ENCODE results near the gene CCM2L. TPM values are rescaled to one million over a fixed set of nuclear protein-coding genes. Genes with fewer than 3 reads are reported as not detected.

Gene CCM2L
- total and polyA plus RNA-seq, 9 of the 15 experiments (the other 6 are each of a cell fraction or from before 2014, with no cell fraction given): 0.04 TPM; not detected in 8

DNA sequence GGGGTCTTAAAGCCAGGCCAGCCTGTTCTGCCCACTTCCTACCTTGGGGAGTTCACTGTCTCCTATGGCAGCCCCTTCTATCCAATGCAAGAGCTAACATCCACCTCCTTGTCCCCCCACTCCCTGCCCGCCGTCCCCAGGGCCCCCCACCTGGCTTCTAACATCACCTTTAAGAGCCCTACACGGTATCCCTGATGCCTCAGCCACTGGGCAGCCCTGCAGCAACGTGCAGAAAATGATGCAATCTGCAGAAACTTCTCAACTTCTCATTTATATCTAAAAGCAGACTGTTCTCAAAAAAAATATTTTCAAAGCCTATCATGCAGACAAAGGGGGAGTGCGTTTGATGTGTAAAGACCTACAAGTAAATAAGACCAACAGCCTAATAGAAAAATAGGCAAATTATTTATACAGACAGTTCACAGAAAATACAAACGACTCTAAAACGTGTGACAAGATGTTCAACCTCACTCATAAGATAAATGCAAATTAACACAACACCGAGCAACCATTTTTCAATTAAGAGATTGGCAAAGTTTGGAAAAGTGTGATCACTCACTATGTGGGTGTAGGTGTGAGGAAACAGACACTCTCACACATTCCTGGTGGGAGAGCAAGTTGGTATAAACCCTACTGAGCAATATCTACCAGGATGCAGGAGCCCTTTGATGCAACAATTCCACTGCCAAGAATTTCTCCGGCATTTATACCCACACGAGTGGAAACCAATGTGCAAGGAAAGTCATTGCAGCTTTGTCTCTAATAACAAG is 26.7 kb downstream of the CCM2L start (continued):
- TF ChIP-seq, protein P1, sequence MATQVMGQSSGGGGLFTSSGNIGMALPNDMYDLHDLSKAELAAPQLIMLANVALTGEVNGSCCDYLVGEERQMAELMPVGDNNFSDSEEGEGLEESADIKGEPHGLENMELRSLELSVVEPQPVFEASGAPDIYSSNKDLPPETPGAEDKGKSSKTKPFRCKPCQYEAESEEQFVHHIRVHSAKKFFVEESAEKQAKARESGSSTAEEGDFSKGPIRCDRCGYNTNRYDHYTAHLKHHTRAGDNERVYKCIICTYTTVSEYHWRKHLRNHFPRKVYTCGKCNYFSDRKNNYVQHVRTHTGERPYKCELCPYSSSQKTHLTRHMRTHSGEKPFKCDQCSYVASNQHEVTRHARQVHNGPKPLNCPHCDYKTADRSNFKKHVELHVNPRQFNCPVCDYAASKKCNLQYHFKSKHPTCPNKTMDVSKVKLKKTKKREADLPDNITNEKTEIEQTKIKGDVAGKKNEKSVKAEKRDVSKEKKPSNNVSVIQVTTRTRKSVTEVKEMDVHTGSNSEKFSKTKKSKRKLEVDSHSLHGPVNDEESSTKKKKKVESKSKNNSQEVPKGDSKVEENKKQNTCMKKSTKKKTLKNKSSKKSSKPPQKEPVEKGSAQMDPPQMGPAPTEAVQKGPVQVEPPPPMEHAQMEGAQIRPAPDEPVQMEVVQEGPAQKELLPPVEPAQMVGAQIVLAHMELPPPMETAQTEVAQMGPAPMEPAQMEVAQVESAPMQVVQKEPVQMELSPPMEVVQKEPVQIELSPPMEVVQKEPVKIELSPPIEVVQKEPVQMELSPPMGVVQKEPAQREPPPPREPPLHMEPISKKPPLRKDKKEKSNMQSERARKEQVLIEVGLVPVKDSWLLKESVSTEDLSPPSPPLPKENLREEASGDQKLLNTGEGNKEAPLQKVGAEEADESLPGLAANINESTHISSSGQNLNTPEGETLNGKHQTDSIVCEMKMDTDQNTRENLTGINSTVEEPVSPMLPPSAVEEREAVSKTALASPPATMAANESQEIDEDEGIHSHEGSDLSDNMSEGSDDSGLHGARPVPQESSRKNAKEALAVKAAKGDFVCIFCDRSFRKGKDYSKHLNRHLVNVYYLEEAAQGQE (IDR thresholded peaks at IDR 0.05; ENCODE audit: borderline replicate concordance): no peak; the same call in 1 of the 2 replicates
- TF ChIP-seq, protein P1 (CRISPR knock-in tag; IDR thresholded peaks at IDR 0.05; ENCODE audit: low read depth): no peak
- no peak for TF ChIP-seq SMC3 (conservative IDR thresholded peaks at IDR 0.05; ENCODE audit: insufficient read depth, low read depth, low read length)
- TF ChIP-seq, protein P2, sequence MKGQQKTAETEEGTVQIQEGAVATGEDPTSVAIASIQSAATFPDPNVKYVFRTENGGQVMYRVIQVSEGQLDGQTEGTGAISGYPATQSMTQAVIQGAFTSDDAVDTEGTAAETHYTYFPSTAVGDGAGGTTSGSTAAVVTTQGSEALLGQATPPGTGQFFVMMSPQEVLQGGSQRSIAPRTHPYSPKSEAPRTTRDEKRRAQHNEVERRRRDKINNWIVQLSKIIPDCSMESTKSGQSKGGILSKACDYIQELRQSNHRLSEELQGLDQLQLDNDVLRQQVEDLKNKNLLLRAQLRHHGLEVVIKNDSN (CRISPR knock-in tag; IDR thresholded peaks at IDR 0.05): no peak
- no peak; the same call in 1 of the 2 replicates for TF ChIP-seq LEF1 (IDR thresholded peaks at IDR 0.05)
- TF ChIP-seq, protein P3, sequence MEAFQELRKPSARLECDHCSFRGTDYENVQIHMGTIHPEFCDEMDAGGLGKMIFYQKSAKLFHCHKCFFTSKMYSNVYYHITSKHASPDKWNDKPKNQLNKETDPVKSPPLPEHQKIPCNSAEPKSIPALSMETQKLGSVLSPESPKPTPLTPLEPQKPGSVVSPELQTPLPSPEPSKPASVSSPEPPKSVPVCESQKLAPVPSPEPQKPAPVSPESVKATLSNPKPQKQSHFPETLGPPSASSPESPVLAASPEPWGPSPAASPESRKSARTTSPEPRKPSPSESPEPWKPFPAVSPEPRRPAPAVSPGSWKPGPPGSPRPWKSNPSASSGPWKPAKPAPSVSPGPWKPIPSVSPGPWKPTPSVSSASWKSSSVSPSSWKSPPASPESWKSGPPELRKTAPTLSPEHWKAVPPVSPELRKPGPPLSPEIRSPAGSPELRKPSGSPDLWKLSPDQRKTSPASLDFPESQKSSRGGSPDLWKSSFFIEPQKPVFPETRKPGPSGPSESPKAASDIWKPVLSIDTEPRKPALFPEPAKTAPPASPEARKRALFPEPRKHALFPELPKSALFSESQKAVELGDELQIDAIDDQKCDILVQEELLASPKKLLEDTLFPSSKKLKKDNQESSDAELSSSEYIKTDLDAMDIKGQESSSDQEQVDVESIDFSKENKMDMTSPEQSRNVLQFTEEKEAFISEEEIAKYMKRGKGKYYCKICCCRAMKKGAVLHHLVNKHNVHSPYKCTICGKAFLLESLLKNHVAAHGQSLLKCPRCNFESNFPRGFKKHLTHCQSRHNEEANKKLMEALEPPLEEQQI (IDR thresholded peaks at IDR 0.05): no peak
- no peak for TF ChIP-seq RBM22 (IDR thresholded peaks at IDR 0.05; ENCODE audit: low read depth, low read length, poor library complexity, severe bottlenecking)
- TF ChIP-seq, protein P4, sequence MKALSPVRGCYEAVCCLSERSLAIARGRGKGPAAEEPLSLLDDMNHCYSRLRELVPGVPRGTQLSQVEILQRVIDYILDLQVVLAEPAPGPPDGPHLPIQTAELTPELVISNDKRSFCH (CRISPR knock-in tag; IDR thresholded peaks at IDR 0.05): no peak
- TF ChIP-seq, protein P4 (tag; IDR thresholded peaks at IDR 0.05): no peak
- no peak for TF ChIP-seq HMGN3 (IDR thresholded peaks at IDR 0.05; ENCODE audit: borderline replicate concordance, extremely low read depth, insufficient read length, low read depth, low read length)
- TF ChIP-seq BACH1 (tag; IDR thresholded peaks at IDR 0.05): no peak
- TF ChIP-seq PHTF2 (CRISPR knock-in tag; IDR thresholded peaks at IDR 0.05): no peak
- TF ChIP-seq GABPA (tag; conservative IDR thresholded peaks at IDR 0.05; ENCODE audit: low read depth): no peak
- TF ChIP-seq ZNF696 (CRISPR knock-in tag; conservative IDR thresholded peaks at IDR 0.05): no peak
- TF ChIP-seq HDAC8 (tag; IDR thresholded peaks at IDR 0.05): no peak
- TF ChIP-seq KDM2B (CRISPR knock-in tag; IDR thresholded peaks at IDR 0.05): no peak

Measured in K562 (cell line).